ENCODE data around the gene CACNA2D3.

CACNA2D3 gene

DNA sequence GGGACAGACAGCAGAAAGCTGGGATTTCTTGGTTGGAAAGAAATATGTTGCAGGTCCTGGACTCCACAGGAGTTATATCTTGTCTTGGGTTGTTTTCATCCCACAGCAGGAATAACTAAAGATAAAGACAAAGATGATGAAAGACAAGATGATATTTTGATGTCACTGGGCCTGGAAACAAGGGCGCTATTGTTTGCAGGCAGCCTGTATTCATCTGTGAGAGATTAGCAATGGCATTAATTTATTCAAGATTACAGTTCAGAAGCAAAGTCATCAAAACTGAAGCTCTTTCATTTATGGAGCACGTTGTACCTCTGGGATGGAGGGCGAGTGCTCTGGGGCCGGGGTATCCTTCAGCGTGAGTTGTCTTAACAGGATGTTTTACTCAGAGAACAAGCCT, 591.7 kb downstream of the CACNA2D3 start:
- no peak for DNase-seq

DNA sequence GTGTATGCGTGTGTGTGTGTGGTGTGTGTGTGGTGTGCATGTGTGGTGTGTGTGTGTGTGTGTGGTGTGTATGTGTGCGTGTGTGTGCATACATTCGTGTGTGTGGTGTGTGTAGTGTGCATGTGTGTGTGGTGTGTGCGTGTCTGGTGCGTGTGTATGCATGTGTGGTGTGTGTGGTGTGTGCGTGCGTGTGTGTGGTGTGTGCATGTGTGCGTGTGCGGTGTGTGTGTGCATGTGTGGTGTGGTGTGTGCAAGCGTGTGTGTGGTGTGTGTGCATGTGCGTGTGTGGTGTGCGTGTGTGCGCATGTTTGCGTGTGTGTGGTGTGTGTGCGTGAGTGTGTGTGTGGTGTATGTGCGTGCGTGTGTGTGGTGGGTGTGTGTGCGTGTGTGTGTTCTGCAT, 595.2 kb downstream of the CACNA2D3 start:
- DNase-seq: no peak

DNA sequence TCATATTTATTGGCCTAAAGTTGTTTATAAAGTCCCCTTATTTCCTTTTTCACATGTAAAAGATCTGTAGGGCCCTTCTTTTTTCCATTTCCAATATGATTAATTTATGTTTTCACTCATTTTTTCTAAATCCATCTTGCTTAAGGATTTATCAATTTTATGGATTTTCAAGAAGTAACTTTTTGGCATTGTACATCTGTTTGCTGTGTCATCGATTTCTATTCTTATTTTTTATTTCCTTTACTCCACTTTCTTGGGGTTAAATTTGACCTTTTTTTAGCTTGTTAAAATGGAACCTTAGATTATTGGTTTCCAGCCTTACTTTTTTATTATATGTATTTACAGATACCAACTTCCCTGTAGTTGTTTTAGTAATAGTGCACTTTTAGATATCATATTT, 597.6 kb downstream of the CACNA2D3 start:
- DNase-seq: no peak

DNA sequence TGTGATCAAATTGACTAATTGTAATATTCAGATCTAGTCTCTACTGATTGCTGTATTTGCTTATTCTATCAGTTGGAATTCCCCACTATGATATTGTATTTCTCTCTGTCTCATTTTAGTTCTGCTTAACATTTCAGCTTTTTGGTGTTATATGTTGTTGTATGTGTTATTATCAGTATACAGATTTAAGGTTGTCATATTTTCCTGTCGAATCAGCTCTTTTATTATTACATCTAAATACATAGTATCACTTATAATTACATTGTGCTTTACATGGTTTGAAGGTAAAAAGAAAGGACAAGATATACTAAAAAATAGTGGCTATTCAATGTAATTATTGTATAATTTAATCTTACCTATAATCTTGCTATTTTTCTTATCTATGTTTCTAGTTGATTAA, 598.3 kb downstream of the CACNA2D3 start:
- DNase-seq: no peak

DNA sequence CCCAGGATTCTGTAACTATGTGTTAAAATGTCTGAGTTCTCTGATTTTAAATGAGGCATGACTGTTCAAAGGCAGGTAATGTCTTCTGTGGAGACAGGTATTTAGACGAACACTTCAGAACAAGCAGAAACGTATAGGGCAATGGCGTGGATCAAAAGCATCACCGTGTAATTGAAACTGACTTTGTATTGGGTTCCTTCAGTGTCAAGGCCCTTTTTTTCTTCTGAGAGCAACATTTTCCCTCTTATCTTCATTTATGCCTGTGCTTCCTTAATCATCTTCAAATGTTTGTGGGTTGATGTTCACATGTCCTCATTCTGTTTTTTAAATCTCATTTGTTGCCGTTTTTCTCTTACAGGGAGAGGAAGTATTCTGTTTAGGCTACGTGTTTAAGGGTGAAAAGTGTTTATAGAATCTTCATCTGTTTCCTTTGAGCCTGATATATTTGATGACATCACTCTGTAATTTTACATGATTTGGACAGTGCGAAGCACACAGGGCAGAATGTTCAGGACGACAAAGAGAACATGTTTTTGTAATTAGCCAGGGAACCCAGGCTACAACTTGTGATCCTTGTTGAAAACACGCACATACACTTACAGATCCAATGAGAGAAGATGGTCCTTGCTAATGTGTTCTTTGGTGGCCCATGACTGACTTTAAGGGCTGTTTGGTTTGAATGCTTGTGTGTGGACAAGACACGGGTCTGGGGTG, 609.5 kb downstream of the CACNA2D3 start:
- DNase-seq: no peak

DNA sequence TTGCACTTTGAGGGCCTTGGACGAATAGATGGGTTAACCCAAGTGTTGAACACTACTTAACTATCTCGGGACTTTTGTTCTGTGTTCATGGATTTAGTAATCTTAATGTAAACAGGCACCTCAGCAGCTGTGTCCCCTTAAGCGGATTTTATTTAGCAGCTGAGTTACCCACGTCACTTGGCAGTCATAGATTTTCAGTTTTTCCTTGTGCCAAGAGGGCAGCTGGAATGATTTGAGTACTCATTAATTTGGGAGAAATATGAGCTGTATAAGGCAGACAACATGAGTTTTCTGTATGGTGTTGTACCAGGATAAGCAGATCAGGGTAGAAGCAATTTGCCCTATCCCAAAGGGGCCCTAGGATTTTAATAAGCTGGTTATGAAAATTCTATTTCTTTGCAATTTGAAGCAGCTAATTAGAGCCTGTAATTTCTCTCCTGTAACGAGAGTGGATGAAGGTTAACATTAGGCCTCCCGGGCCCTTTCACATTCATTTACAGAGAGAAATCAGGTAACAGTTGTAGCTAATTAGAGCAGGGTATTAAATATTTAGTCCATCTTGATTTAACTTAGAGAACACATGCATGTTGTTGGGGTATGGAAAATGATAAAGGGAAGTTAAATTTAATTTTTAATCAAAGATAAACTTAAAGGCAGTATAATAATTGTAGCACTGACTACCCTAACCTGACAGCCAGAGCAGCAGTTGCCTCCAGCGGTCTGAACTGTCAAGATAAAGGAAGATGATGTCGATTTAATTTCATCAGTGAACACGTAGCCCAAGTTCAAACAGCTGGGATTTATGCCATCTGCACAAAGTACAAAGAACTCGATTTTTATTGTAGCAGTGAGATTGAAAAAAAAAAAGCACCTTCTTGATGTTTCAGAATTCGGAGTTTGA, 611.0 kb downstream of the CACNA2D3 start:
- no peak for DNase-seq

DNA sequence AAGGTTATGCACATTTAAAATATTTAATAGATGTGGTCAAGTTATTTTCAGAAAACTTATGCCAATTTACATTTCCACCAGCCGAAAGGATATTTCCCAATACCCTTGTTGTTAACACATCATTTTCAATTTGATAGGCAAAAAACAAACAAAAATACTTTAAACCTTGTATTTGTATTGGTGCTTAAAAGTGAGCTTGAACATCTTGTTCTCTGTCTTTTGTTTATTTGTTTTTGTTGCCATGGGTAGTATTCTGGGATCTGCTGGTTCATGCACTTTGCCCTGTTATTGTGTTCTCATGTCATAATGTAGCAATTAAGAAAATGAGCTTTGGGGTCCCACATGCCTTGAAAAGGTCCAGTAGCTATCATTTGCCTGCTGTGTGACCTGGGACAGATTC, 614.1 kb downstream of the CACNA2D3 start:
- no peak for DNase-seq

DNA sequence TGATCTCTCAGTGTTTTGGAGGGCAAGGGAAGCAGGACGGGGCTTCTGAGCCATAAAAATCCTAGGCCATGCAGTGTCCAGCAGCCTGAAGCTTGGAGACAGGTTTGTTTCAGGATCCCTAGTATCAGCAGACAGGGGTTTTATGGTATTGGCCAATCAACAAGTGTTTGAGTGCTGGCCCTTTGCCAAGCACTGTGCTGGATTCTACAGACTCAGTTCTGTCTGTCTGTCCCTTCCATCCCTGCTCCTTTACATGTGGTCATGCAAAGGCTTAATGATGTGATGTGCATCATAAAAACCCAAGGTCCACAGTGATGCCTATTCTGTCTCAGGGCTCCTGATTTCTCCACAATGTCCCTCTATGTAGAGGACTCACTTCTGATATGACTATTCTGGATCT, 621.4 kb downstream of the CACNA2D3 start:
- DNase-seq: no peak

DNA sequence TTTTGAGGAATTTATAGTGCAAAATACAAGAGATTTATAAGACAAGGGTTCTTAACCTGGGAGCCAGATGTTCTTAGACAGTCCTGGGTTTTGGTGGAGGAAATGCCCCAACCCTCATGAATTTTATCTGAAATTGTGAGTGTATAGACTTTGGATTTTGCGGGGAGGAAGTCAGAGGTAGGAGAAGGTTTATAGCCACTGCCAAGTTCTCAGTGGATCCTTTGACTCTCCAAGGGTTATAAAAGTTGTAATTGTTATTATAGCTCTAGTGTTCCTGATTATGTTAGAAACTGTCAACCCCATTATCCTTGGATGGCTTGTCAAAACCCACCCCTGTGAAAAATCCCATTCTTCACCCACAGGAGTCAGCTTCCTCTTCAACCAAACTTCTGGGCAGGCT, 621.9 kb downstream of the CACNA2D3 start:
- DNase-seq: no peak

DNA sequence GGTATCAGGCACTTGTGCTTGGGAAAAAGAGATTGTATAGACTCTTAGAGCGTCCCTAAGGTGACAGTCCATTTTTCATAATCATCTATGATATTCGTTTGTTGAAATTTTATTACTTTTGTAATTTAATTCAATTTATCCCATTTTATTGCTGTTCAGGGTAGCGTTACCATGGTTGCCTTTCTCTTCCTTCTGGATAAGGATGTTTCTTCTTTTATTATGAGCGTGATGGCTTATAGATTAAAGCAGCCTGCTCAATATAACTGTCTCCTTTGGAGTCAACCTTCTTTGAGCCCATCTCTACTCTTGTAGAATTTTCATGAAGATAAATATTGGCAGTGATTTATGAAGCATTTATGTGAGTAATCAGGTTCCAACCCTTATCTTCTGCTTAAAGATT, 623.5 kb downstream of the CACNA2D3 start:
- DNase-seq: no peak

DNA sequence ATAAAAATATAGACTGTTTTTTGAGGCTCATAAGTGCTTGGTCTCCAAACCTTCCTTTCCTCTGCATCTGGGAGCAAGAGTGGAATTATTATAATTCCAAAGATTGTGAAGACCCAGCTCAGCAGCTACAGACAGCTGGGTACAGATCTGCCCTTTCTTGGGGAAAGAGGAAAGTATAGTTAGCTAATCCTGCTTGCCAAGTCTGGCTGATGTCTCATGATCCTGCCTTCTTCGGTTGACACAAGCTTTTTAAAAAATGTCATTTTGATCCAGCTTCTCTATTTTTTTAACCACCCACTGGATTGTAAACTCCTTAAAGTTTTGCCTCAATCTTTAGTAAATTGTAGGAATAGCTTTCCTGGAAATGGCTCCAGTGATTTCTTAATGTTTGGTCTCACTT, 624.4 kb downstream of the CACNA2D3 start:
- DNase-seq: no peak

DNA sequence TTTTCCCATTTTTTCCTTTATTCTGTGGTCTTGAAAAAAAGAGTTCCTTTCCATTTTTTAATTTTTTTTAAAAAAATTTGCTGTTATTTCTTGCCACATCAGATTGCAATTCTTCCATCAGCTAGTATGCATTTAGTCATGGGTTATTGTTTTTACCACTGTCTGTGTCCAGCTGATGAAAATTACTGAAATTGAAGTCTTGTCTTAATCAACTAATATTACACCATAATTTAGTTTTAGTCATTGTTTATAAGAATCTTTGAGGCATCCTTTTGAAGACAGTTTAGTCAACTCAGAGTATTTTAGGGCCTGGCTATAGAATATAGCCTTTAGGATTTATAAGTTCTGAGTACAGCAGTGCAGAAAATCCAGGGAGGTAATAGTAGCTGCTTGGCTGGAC, 633.4 kb downstream of the CACNA2D3 start:
- DNase-seq: no peak

DNA sequence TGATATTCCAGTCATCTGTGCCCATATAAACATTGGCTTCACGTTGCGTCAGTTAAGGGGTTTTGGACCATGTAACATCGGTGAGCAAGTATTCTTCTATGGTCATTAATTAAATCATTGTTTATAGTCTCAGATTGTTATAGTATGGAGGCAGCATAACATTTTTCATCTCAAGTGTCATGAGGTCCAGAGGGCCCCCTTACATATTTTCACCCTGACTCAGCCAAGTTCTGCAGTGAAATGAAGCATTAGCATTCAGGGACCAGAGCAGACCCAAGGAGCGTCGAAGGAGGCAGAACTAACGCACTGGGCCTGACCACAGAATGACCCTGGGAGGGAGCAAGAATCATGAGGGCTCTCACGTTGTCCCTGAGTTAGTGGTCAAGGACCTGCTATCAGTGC, 634.0 kb downstream of the CACNA2D3 start:
- DNase-seq: no peak

DNA sequence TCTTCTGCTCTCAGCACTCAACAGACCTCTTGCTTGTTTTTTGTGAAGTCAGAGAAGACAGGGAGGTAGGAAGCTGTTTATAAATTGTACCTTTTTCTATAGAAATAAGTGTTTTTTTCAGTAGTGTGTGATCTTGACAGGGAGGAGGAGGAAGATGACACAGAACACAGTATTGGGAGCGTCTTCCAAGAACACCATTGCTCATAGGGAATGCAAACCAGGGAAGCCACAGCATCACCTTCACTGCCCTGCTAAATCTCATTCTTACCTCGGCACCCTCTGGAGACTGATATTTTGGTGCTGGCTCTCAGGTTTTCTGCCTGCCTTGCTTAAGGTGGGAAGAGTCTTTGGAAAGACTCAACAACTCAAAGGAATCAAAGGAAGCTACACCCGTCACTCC, 636.1 kb downstream of the CACNA2D3 start:
- no peak for DNase-seq

DNA sequence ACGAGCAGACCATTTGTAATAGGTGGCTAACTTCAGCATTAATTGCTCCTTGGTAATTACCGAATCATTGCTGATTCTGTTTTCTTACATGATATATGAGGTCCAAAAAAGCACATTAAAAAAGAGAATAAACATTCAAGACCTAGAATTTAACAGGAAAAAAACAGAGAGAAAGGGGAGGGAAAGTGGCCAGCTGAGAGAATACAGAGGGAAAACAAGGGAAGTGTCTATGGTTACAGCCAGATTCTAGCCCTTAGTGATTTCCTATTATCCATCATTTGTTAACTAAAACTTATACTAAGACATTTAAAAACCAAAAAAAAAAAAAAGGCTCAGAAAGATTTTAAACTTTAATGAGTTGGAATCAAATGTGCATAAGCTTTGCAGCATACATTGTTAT, 636.8 kb downstream of the CACNA2D3 start:
- DNase-seq: no peak

DNA sequence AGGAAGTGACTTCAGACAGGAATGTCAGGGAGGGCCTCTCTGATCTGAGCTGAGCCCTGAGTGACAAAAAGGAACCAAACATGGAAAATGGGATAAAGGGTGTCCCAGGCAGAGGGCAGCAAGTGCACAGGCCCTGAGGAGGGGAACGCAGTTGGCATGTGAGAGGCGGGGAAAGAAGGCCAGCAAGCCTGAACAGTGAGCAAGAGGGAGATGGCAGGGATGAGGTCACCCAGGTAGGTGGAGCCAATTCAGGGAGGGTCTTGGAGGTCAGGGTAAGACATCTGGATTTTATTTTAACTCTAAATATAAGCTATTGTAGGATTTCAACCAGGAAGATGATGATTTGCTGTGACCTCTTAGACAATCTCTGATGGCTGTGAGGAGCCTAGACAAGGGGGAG, 637.8 kb downstream of the CACNA2D3 start:
- DNase-seq: no peak

DNA sequence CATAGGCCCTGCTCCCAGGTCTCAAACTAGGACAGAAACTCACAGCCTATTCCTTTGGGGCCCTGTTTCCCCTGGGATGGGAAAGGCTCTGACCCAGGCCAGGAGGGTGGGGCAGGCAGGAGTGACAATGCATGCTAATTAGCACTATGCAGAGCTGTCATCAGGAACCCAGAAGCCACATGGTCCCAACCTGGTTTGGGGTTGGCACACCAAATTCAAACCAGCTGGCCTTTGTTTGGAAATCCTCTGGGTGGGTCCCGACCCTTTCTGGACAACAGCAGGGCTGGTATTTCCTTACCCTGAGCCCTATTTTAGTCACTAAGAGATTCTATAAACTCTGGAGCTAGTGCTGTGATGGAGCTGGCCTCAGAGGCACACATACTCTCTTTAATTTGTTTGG, 639.3 kb downstream of the CACNA2D3 start:
- DNase-seq: no peak

DNA sequence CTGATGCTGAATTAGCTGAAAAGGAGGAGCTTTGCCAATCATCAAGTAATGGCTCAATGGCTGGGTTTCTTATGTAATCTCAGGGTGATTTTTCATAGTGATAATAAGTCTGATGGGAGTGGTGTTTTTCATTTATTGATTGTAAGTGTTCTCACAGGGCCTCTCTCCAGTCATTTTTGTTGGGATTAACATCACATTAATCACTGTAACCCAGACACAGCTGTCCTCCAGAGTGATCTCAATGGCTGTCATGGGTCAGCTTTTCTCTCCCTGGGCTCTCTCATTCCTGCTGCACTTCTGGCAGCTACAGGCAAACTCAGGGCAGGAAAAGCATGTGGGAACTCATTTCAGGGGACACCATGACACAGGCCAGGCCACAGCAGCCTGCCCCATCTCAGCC, 642.6 kb downstream of the CACNA2D3 start:
- no peak for DNase-seq

DNA sequence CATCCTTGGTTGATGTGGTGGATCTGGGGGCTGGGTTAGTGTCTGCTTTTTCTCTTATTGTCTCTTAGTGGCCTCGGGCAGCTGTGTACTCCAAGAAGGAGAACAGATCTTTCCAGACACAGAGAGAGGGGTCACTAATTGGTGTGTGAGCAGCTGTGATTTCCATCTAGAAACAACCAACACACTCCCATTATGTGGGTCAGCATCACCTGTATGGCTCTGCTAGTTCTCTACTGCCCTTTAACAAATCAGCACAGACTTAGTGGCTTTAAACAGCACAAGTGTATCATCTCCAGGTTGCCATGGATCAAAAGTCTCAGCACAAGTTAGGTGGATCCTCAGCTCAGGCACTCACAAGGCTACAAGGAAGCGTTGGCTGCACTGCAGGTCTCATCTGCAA, 648.7 kb downstream of the CACNA2D3 start:
- no peak for DNase-seq

DNA sequence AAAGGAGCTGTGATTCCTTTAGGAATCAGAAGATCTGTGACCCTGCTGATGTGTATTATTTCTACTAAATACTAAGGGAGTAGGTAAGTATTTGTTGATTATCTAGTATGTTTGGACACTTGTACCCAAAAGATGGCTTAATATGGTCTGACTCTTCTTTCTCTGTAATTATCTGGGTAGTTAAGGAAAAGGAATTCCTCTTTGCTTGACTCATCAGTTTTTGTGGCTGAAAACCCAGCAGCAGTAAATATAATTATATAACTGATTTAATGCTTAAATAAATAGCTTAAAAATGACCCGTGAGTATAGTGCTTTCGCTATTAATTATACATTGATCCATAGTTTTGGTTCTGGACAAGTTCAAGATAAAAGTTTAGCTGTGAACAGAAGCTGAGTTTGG, 649.7 kb downstream of the CACNA2D3 start:
- DNase-seq: no peak

DNA sequence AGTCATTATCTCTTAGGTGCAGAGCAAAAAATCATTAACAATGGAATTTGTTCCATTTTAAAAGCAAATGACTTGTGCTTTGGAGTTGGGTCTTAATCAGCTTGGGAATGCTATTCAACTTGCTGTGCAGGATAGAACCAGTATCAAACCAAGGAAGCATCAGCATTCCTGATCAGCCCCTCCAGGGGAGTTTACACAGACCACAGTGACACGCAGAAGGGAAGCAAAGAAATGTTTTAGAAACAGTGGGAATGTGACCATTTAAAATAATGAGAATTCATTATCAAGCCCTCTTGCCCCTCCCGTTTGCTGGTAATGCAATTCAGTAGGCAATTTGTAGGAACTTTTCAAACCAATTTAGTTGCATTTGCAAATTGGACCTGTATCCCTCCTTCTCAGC, 650.4 kb downstream of the CACNA2D3 start:
- DNase-seq: no peak

DNA sequence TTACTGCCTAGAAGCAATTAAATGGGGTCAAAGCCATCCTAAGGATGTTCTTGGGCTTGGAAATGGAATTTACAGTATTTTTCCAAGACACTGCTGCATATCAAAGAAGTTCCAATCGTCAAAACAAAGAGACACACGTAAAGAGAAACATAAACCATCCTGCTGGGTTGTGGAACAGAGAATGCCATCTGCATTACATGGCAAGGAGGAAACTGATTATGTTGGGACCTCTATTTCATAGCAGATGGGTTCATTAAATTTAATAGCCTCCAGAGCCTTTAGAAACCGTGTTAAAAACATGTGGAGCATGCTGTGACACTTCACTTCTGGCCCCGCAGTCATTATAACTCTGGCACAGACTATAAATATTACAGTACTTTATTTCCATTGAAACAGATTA, 650.9 kb downstream of the CACNA2D3 start:
- no peak for DNase-seq

DNA sequence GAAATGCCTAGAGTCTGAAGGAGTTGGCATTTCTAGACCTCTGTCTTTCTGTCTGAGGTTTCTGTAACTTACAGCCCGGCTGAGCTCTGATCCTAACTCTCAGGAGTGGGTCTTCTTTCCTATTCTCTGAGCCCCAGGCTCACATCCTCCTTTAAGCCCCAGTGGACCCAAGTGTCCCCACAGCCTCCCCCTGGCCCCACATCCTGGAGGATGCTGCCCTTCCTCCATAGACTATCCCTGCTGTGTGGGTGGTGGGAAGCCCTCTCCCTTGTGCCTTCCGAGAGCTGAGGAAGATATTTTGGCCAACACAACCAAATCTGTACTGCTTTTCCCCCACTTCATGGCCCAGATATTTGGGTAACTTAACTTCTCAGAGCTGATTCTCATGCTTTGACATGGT, 654.2 kb downstream of the CACNA2D3 start:
- no peak for DNase-seq

DNA sequence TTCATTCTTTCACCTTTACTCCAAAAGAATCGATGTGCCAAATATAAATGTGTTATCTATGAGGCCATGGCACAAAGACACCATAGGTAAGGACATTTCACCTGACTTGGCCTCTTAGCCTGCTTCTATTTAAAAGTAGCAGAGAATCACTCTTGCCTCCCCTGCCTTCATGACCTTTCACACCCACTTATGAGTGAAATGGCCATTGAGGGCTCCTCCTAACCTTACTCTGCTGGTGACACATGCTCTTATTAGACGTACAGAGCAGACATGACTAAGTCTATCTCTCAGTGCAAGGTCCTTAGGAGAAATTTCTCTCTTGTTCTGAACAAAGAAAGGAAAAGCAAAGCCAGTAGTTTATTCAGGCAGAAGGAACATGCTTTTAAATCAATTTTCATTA, 654.8 kb downstream of the CACNA2D3 start:
- DNase-seq: no peak

DNA sequence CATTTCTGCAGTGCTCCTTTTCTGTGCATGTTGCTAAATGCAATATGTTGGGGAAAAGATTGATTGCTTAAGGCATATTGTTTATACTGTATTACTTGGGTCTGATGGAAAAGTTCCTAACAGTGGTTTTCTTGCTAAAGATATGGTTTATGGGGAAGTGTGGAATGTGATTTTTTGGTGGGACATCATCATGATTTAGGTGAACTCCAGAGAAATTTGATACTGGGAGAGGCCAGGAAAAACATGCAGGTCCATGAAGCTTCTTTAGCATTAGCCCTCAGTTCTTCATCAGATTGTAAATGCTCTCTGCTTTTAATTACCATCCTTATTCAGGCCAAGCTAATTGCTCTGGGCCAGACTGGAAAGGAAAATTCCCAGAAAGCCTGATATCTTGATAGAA, 658.0 kb downstream of the CACNA2D3 start:
- no peak for DNase-seq
